Skin of body (tissue), 2 donors: ENCODE measurements around the gene MCM6. TPM values are rescaled to one million over a fixed set of nuclear protein-coding genes. Genes with fewer than 3 reads are reported as not detected.

ENCODE experiments used
- DNase-seq: peaks from one replicate; lab custom pipeline; 2025; lab: John Stamatoyannopoulos, UW
- total RNA-seq: library from RNA; depleted of rRNA; stranded (reverse); fragments of >200 nt; gene quantifications from one replicate; pipeline ENCODE4 v1.2.3, GENCODE V29; 2014

The MCM6 gene
- total RNA-seq, 1 donor from 2014 or later: 19.5 TPM

- no peak for DNase-seq
Observed at GRCh38 chr2:135863233-135863632, 13.0 kb downstream of the MCM6 start.

- DNase-seq: no peak
Observed at GRCh38 chr2:135862718-135863117, 13.5 kb downstream of the MCM6 start.

DNA sequence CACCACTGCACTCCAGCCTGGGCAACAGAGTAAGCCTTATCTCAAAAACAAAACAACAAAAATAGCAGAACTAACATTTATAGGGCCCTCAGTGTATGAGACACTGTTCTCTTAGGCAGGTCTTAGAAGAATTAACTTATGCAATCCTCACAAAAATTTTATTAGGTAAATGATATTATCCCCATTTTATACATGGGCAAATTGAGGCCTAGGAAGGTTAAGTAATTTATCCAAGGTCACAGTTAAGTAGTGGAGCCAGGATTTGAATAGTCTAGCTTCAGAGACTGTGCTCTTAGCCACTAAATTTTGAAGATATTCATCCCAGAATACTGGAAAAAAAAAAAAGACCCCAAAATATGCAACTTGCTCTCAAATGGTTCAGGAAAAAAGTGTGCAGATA, 22.8 kb downstream of the MCM6 start:
- DNase-seq: no peak

GRCh38 chr2:135851858-135852257, 24.4 kb downstream of the MCM6 start:
- no peak for DNase-seq

- no peak for DNase-seq
Observed at GRCh38 chr2:135850892-135851668, 25.2 kb downstream of the MCM6 start.

DNA sequence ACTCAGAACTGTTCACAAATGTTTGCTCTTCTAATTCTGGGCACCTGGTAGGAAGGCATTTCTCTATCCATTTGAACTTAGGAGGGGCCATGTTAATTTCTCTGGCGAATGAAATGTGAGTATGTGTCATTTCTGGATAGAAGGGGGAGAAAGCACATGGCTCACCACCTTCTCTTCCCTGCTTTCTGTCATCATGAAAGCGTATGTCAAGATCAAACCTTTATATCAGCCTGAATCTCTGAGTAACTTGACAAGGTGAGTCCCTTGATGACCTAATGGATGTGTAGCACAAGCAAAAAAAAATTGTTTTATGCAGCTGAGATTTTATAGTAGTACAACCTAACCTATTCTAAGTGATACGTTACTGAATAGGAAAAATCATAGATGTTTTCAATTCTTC, 27.2 kb downstream of the MCM6 start:
- no peak for DNase-seq

- no peak for DNase-seq
Observed at GRCh38 chr2:135845997-135846396, 30.2 kb downstream of the MCM6 start.

- DNase-seq: no peak
Observed at GRCh38 chr2:135845257-135845656, 31.0 kb downstream of the MCM6 start.

GRCh38 chr2:135844301-135844895, 31.8 kb downstream of the MCM6 start:
- DNase-seq: no peak

DNA sequence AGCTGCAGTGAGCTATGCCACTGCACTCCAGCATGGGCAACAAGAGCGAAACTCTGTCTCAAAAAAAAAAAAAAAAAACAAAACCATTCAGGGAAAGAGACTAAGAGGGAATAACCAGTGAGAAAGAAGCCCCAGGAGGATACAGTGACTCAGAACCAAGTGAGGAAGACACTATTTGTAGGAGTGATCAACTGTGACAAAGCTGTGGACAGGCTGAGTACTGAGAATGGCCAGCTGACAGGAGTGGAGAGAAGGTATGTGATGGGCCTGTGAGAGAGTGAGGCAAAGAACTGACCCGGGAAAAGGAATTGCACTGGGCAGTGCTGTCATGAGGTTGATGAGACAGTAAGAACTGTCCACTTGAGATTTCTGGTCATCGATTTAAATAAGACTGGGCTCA, 32.6 kb downstream of the MCM6 start:
- no peak for DNase-seq

GRCh38 chr2:135840601-135841000, 35.6 kb downstream of the MCM6 start:
- DNase-seq: no peak

- DNase-seq: no peak
Observed at GRCh38 chr2:135839713-135840112, 36.5 kb downstream of the MCM6 start.

GRCh38 chr2:135838502-135838901, 37.7 kb downstream of the MCM6 start:
- no peak for DNase-seq

- no peak for DNase-seq
Observed at GRCh38 chr2:135836596-135837270, 39.5 kb downstream of the MCM6 start, which contains the start of gene LCT. LCT (minus strand) TSS chr2:135837184; CDS start chr2:135837169, 15 bp downstream.

DNA sequence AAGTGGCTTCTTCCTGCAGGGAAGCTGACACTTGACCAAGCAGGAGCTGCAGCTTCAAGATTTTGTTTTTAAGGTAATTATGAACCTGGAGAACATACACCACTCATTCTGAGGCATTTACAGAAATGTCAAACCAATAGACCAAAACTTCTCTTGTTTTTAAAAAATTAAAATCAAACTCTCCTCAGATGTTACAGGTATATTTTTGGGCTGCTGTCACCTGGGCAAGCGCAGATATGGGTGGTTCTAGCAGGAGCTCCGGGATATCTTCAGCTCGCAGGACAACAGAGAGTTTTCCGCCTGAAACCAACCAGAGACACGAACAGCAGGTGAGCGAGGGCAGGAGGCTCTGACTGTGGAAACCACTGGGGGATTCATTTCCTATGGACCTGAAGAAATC, 43.4 kb downstream of the MCM6 start:
- DNase-seq: no peak

GRCh38 chr2:135831180-135831812, 44.9 kb downstream of the MCM6 start:
- no peak for DNase-seq

DNA sequence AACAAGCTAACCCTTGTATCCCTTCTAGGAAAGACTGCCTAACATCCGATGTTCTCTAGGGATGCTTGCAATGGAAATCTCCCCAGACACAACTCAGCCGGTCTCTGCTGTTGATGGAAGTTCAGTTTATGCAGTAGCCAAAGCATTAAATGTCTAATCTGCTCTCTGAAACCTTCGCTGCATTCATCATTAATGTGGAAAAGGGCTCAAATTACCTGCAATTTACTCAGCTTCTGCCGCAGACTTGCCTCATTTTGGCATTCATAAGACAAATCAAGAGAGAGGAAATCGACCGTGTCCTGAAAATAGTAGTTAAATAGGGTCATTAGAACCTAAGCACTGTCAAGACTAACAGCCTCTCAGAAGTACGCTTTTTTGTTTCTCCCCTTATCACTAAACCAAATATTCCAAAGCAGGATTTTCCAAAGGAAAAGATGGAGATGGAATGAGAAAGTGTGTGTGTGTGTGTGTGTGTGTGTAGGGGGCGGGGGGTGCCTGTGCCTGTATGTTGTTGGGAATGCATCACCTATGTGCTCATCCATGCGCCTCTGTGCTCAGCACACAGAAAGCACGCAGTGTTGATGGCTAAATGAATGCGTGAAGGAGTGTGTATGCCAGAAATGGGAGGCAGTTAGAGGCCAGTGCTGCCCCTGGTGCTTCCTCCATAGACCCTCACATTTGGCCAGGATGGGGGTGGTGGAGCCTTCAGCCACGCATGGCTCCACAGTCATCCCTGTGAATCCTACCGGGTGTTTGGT, 46.7 kb downstream of the MCM6 start:
- DNase-seq: no peak

- no peak for DNase-seq
Observed at GRCh38 chr2:135826544-135826943, 49.7 kb downstream of the MCM6 start.

DNA sequence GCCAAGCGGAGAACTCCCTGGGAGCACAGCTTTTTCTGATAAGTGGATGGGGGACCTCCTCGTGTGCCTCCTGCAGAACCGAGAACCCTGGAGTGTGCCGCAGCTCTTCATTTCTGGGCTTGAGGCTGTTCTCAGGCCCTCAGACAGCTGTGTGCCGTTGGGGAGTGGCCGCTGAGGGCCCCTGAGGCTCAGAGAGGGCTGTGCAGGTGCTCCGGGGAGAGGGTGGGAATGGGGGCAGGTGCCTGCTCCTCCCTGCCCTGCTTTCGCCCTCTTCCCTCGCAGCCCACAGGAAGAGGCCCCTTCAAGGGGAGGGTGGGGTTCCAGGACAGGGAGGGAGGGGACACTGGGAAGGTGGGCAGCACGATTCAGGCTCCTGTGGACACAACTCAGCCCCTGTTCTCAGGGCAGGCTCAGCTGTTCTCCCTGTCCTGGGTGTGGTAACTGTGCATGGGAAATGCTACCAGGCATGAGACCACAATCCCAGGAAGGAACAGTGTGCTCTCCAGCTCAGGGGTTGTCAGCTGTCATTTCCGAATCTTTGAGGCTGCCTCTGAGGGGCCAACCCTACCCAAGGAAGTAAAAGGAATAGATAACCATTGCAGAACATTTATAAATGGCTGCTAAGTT, 50.6 kb downstream of the MCM6 start:
- DNase-seq: no peak

DNA sequence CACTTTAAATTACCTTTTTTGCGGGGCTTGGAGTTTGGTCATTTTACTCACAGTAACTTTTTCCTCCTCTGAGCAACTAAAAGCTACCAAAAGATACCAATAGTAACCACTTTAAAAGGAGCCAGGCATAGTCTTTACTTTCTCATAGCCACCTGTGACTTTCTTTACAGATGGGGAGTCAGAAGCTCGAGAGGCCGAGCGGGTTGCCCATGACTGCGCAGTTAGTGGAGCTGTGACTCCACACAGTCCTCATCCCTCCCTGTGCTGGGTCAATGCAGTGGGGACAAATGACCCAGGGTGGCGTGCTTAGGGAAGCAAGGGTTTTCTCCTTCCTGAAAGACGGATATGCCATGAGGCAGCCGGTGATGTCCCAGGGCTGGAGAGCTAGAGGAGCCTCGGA, 51.1 kb downstream of the MCM6 start:
- DNase-seq: no peak

- no peak for DNase-seq
Observed at GRCh38 chr2:135822855-135823254, 53.4 kb downstream of the MCM6 start.
